HG02571 (cell line): ENCODE measurements around the gene MISP3.

ENCODE experiments used
- ATAC-seq: cut with Tn5 transposase; IDR thresholded peaks from one replicate; pipeline ENCODE4 v1.9.1; 2021; ENCODE audit warnings: mild to moderate bottlenecking, moderate library complexity; ENCODE audit not compliant: unreplicated experiment

The MISP3 gene

GRCh38 chr19:14101003-14101545, 28.5 kb downstream of the MISP3 start:
- no peak for ATAC-seq

GRCh38 chr19:14102102-14102696, 29.6 kb downstream of the MISP3 start:
- no peak for ATAC-seq

GRCh38 chr19:14102756-14103155, 30.2 kb downstream of the MISP3 start:
- no peak for ATAC-seq

DNA sequence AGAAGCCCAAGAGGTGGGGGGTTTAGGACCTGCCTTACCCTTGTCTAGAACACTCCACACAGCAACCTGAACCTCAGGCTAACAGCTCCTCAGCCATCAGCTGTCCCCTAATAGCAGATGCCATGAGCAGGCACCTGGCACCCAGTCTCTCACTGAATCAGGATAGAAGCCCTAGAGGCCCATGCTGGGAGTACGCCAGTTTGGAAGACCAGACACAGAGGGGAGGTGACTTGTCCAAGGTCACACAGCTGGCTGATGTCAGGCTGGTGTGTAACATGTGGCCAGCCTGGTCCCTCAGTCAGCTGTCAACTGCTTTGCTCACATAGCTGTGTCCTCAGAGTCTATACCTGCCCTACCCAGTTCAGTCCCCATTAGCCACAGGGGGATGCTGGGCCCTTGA, 30.7 kb downstream of the MISP3 start:
- ATAC-seq: no peak

GRCh38 chr19:14105680-14106079, 33.1 kb downstream of the MISP3 start:
- ATAC-seq: no peak

- ATAC-seq: no peak
Measured at GRCh38 chr19:14106840-14107239, 34.3 kb downstream of the MISP3 start.

DNA sequence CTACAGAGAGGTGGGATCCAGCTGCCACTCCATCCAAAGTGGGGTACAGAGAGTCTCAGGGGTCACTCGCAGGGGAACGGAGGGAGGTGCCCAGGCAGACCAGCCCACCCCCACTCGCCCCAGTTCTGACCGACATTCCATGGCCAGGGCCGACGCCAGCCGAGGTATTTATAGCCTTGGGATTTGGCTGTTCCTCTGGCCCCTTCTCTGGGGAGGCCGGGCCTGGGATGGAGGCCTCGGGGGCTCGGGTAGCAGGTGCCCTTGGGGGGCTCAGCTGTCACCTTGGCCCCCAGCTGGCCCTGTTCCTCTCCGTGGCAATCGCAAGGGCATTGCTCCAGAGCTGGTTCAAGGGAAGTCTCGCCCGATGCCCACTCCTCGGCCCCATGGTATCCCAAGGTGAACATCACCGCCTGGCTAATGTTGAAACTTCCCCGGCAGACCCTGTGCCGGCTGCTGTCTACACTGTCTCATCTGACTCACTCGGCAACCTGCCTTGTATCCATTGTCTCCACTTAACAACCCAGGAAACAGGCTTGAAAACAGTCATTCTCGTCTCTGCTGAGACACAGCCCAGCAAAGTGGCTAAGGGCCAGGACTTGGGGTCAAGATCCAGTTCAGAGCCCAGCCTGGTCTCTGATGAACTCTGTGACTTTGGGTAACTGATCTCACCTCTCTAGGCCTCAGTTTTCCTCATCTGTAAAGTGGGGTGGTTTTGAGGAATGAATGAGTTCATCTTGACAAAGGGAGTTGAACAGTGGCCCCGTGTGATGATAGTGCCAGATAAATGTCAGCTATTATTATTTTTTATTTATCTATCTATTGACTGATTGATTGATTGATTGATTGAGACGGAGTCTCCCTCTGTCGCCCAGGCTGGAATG, 35.2 kb downstream of the MISP3 start:
- no peak for ATAC-seq

GRCh38 chr19:14110650-14111049, 38.1 kb downstream of the MISP3 start:
- ATAC-seq: no peak

DNA sequence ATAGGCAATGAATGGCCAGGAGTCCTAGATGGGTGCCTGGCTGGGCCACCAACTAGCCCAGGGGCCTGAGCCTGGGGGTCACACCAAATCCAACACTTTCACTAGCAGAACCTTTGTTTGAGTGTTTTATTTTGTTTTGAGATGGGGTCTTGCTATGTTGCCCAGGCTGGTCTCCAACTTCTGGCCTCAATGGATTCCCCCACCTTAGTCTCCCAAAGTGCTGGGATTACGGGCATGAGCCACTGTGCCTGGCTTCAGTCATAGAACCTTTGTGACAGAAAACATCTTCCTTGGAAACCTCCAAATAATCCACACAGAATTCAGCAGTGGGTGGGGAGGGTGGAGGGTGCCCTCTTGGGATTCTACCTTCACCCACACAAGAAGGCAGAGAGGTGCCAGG, 38.9 kb downstream of the MISP3 start:
- no peak for ATAC-seq

- ATAC-seq: no peak
Measured at GRCh38 chr19:14112051-14112808, 39.6 kb downstream of the MISP3 start.

- no peak for ATAC-seq
Measured at GRCh38 chr19:14112809-14113385, 40.3 kb downstream of the MISP3 start.

DNA sequence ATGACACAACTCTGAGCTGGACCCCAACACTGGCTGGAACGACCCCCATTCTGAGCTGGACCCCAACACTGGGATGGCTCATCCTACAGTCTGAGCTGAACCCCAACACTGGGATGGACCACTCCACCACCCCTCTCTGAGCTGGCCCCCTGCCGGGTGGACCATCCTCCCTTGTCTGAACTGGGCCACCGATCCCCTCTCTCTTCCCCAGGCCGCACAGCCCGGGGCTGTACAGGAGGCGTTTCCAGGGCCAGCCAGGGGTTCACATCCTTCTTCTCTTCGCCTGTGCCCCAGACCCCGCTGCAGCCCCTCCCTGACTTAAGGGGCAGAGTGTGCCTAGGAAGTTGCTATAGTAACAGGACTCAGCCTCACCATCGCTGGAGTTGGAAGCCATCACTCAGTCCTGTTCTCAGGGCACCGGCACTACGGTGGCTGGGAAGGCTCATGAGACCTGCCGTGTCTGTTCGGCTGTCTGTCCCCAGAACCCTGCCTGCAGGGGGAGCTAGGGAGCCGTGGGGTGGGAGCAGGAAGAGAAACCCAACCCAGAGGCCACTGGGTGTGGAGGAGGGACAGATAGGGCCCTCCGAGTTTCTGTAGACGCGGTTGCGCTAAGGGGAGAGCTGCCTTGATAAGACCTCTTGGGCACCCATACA, 41.3 kb downstream of the MISP3 start:
- no peak for ATAC-seq

GRCh38 chr19:14114439-14114838, 41.9 kb downstream of the MISP3 start:
- ATAC-seq: no peak

GRCh38 chr19:14114854-14115253, 42.3 kb downstream of the MISP3 start:
- ATAC-seq: no peak

GRCh38 chr19:14115756-14116155, 43.2 kb downstream of the MISP3 start:
- ATAC-seq: no peak

DNA sequence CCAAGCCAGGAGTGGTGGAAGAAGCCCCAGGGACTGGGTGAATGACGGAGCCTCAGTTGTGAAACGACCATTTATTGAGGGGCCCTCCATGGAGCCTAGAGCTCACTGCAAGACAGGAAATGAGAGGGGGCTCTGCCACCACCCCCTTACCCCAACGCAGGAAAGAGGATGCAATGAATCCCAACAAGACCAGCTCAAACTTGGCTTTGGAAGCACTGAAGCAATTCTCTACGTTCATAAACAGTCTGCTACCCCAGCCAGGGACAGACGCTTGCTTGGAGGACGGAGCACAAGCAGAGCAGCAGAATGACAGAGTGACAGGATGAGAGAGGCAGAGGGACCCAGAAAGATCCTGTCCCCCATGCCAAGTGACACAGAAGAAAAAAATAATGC, 43.9 kb downstream of the MISP3 start:
- no peak for ATAC-seq

- peak; percentile 4 for ATAC-seq
Measured at GRCh38 chr19:14116918-14117578, 44.5 kb downstream of the MISP3 start.

- ATAC-seq: peak; percentile 90
Measured at GRCh38 chr19:14117668-14118164, 45.1 kb downstream of the MISP3 start, which contains the start of gene PRKACA. TSS of gene PRKACA (minus strand) at chr19:14117762. CDS start at chr19:14117547, 215 bp downstream.

DNA sequence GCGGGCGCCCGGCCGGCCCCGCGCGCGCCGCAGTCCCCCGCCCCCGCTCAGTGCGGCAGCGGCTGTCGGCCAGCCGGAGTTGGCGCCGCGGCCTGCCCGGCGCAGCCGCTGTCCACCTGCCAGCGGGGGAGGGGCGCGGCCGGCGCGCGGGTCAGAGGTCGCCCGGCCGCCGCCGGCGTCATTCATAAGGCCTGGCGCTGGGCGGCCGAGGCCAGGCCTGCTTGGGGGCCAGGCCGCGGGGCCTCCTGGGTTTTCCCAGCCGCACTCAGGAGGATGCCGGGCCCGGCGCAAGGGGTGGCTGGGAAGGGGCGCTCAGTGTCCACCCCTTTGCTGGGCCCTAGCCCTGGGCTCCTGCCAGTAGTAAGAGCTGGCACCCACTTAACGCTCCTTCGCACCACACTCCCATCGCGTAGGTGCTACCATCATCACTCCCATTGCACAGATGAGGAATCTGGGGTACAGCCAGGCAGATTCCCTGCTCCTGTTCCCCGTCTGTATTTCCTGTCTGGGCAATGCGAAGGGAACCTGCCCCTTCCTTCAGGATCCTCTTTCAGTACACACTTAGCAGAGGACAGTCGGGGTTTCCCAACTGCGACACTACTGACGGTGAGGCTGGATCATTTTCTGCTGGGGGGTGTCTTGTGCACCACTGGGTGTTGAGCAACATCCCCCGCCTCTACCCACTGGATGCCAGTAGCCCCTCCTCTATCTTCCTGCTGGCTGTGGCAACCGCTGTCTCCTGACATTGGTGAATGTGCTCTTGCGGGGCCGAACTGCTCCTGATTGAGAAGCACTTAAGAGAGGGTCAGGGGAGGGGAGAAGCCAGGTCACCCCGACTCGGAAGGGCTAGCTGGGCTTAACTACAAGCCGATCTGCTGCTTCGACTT, 45.8 kb downstream of the MISP3 start:
- peak; percentile 28 for ATAC-seq
